Stimulated activated naive B cell treated with anti-CD40 and anti-IgM and Interleukin-4, amounts not matched to agents 10 μg/mL and 1 μg/mL and 100 μg/mL, for 72 hours (primary cell): ENCODE data around the gene ALDH1A1.
"Not testable (repeated sequence)": the region's sequence is repeated elsewhere in the genome, so short reads cannot be mapped to it uniquely, and the experiment has no call there.

ENCODE experiments used
- ATAC-seq, 2 donors: fragments of 150-1000 bp; cut with Tn5 transposase; replicated peaks; 2 replicates each; pipeline ENCODE4 v1.10.0; 2021; ENCODE audit warnings: moderate library complexity in 1 of 2
- DNase-seq: peaks from one replicate; pipeline ENCODE4 v3.0.0; 2021
- H3K27ac Mint-ChIP-seq: one replicate; pipeline ENCODE4 v1.8.0; 2022; ENCODE audit warnings: mild to moderate bottlenecking, mixed read lengths
- H3K27me3 Mint-ChIP-seq, 2 donors: one replicate each; pipeline ENCODE4 v1.8.0; 2022; ENCODE audit warnings: mixed read lengths in 2 of 2
- H3K36me3 Mint-ChIP-seq, 2 donors: one replicate each; pipeline ENCODE4 v1.8.0; 2022; ENCODE audit warnings: mixed read lengths in 2 of 2, mild to moderate bottlenecking in 1 of 2
- H3K4me1 Mint-ChIP-seq, 2 donors: one replicate each; pipeline ENCODE4 v1.8.0; 2022; ENCODE audit warnings: mixed read lengths in 2 of 2, mild to moderate bottlenecking in 1 of 2
- H3K4me3 Mint-ChIP-seq, 2 donors: one replicate each; pipeline ENCODE4 v1.8.0; 2022; ENCODE audit warnings: mild to moderate bottlenecking in 2 of 2, mixed read lengths in 2 of 2, moderate library complexity in 1 of 2
- H3K9me3 Mint-ChIP-seq, 2 donors: one replicate each; pipeline ENCODE4 v1.8.0; 2022; ENCODE audit warnings: mixed read lengths in 2 of 2, mild to moderate bottlenecking in 1 of 2

ALDH1A1 gene

DNA sequence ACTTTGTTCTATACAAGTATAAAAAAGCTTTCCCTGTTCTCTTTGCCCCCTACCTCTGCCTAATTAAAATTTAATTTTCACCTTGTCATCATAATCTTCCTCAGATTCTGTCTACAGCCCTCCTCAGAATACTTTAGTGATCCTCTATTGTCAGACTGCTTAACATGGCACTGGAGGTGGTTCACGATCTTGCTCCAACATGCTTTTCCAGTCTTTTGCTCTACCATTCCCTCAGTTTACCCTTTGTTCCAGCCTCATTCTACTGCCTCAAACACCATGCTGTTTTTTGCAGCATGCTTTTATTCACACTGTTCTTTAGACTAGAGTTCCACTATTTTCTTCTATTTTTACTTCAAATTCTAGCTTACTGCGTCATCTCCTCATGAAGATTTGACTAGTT, 10.4 kb downstream of the ALDH1A1 start:
- H3K4me3 Mint-ChIP-seq, result no peak overlapping the region
- DNase-seq (no peak), ATAC-seq (no peak)
- H3K27me3 Mint-ChIP-seq, result peaks cover 0 to 4% of the 10 kb centered on the region in 2 donors
- no peaks in the 10 kb centered on the region for H3K9me3 Mint-ChIP-seq
- H3K4me1 Mint-ChIP-seq, result no peaks in the 10 kb centered on the region
- no peaks in the 10 kb centered on the region for H3K36me3 Mint-ChIP-seq
- no peak overlapping the region for H3K27ac Mint-ChIP-seq

DNA sequence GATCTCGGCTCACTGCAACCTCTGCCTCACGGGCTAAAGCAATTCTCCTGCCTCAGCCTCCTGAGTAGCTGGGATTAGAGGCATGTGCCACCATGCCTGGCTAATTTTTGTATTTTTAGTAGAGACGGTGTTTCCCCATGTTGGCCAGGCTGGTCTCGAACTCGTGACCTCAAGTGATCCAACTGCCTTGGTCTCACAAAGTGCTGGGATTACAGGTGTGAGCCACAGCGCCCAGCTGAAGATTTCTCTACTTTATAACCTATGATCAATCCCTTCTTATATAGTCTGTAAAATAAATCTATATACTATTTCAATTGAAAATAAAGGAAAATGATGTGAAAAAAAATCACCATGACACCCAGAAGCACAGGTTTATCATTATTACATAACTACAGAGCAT, 13.3 kb downstream of the ALDH1A1 start:
- not testable (repeated sequence) for H3K27ac Mint-ChIP-seq, H3K27me3 Mint-ChIP-seq, H3K36me3 Mint-ChIP-seq, H3K4me3 Mint-ChIP-seq, DNase-seq, H3K4me1 Mint-ChIP-seq, H3K9me3 Mint-ChIP-seq, ATAC-seq

DNA sequence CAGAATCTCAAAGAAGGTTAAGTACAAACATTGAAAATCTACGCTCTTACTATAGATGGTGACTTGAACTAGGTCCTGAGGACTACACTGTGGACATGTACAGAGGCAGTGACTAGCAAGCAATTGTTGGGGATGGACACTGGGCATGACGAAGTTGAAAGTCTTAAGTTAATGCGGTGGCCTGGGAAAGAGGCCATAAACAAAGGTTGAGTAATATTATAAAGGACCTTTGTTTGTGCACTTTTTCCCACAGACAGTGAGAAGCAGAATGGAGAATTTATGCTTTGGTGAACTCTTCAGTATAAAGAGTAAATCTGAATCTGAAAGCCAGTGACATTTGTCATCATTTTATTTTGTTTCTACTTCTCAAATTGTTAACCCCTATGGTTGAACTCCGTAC, 15.3 kb downstream of the ALDH1A1 start:
- H3K9me3 Mint-ChIP-seq, result no peaks in the 10 kb centered on the region
- H3K36me3 Mint-ChIP-seq, result no peaks in the 10 kb centered on the region
- H3K27ac Mint-ChIP-seq, result no peak overlapping the region
- DNase-seq (no peak), ATAC-seq (no peak)
- H3K4me3 Mint-ChIP-seq, result no peak overlapping the region
- H3K27me3 Mint-ChIP-seq, result no peaks in the 10 kb centered on the region
- H3K4me1 Mint-ChIP-seq, result no peaks in the 10 kb centered on the region

DNA sequence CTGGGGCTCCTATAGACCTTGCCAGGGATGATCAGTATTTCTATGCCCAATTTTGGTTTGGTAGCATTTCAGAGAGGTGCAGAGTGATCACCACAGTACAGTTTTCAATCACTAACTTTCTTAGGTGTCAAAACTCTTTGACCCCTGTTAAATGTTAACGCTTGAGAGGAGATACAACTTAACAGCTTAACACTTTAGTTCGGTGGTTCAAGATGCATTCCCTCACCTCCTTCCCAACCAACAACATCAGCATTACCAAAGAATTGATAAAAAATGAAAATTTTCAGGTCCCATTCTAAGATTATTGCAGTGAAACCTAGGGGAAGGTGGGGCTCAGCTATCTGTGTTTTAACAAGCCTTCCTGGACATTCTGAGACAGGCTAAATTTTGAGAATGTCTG, 16.2 kb downstream of the ALDH1A1 start:
- H3K27ac Mint-ChIP-seq, result no peak overlapping the region
- H3K27me3 Mint-ChIP-seq, result no peaks in the 10 kb centered on the region
- no peaks in the 10 kb centered on the region for H3K36me3 Mint-ChIP-seq
- DNase-seq (no peak), ATAC-seq (no peak)
- no peak overlapping the region for H3K4me3 Mint-ChIP-seq
- H3K9me3 Mint-ChIP-seq, result no peaks in the 10 kb centered on the region
- H3K4me1 Mint-ChIP-seq, result no peaks in the 10 kb centered on the region

DNA sequence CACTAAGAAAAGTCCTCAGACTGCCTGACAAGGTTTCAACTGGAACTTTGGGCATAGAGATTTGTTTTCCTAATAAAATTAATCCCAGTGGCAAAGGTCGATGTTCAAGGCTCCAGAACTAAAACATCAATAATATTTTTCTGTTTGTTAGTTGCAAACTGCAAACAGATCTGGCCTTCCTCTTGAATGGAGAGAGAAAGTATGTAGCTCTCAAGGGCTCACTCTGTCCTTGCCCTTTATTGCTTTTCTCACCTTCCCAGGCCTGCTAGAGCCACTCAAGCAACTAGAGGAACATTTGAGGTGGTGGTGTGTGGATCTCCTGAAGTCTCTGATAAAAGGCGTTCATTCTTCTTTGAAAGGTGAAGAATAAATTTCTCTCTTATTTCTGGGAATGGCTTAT, 16.6 kb downstream of the ALDH1A1 start:
- Mint-ChIP-seq H3K9me3 (no peaks in the 10 kb centered on the region), H3K36me3 (no peaks in the 10 kb centered on the region), H3K27me3 (no peaks in the 10 kb centered on the region), H3K4me3 (no peak overlapping the region), H3K4me1 (no peaks in the 10 kb centered on the region), H3K27ac (no peak overlapping the region)
- ATAC-seq, result no peak
- DNase-seq, result no peak

DNA sequence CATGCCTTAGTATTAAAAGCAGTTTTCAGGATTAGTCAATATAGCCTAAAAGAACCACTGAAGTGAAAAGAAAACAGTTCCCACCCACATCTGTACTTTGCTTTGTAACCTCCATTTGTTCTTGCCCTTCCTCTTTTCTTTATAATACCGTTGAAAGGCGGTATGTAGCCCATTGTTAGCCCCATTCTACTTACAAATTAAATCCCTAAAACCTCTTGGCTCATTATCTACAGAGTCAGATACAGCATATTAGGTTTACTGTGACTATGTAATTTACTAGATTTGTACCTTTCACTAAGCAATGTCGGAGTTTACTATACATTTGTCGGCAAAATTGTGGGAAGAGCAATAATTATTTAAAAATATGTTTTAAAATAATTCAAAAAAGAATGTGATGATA, 17.3 kb downstream of the ALDH1A1 start:
- H3K27ac Mint-ChIP-seq, result no peak overlapping the region
- H3K4me3 Mint-ChIP-seq, result no peak overlapping the region
- H3K36me3 Mint-ChIP-seq, result no peaks in the 10 kb centered on the region
- no peaks in the 10 kb centered on the region for H3K9me3 Mint-ChIP-seq
- ATAC-seq, result no peak
- no peak for DNase-seq
- no peaks in the 10 kb centered on the region for H3K27me3 Mint-ChIP-seq
- H3K4me1 Mint-ChIP-seq, result no peaks in the 10 kb centered on the region

DNA sequence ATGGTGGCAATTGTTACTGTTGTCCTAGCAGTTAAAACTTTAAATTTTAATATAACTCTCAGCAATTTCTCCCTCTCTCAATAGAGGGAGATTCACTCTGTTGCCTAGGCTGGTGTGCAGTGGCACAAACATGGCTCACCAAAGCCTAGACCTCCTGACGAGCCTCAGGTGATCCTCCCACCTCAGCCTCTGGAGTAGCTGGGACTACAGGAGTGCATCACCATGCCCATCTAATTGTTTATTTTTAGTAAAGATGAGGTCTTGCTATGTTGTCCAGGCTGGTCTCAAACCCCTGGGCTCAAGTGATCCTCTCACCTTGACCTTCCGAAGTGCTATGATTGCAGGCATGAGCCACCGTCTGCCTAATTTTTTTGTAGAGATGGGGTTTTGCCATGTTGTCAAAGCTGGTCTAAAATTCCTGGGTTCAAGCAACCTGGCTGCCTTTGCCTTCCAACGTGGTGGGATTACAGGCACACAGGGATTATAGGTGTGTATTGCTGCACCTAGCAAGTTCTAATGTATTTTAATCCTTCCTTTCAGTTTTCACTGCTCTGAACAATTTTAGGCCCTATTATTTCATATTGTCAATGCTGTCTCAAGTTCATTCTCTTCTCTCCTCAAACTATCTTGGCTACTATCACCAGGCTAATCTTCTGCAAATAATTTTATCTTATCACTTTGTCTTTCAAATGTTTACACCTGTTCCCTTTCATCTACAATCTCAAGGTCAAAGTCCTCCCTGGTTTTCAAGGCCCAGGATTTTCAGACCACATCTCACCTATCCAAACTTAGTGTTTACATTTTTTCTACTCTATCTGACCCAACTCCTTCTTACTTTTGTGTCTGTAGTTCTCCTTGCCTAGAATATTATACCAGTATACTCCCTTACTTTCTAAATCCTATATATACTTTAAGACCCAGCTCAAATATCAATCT, 18.9 kb downstream of the ALDH1A1 start:
- Mint-ChIP-seq H3K27ac (no peak overlapping the region), H3K4me3 (no peak overlapping the region), H3K36me3 (no peaks in the 10 kb centered on the region), H3K27me3 (no peaks in the 10 kb centered on the region), H3K9me3 (no peaks in the 10 kb centered on the region), H3K4me1 (no peaks in the 10 kb centered on the region)
- no peak for ATAC-seq
- DNase-seq, result no peak

DNA sequence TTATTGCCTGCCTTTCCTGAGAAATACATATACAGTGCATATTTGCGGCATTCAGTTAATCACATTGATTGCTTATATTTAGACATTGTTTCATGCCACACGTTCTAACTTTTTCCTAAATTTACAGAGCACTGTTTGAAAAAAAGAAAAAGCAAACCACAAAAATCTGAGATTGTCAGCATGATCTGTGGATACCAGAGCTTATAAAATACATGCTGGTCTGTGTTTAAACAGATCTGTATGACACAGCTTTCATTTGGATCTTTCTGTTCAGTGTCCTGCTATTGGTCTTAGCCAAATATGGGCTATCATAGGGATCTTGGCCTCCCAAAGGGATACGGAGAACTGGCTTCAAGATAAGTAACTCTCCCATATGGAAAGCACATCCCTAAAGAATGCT, 20.2 kb downstream of the ALDH1A1 start:
- ATAC-seq (no peak), DNase-seq (no peak)

DNA sequence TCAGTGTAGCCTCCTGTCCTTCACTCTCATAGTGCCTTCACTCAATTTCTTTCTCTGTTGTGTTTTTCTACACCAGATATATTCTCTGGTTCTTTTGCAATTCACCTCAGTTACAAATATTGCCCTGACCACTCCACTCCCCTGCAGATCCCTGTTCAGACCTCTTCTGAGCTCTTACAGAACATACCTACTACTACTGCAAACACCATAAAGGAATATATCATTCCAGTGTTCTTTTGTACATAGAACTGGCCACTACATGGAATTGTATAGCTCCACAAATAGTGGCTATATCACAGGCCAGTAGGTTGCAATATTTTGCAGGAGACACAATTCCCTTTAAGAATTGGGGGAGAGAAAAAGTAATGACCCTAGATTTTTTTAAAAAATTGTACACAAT, 21.0 kb downstream of the ALDH1A1 start:
- no peaks in the 10 kb centered on the region for H3K4me1 Mint-ChIP-seq
- no peaks in the 10 kb centered on the region for H3K9me3 Mint-ChIP-seq

More for the DNA sequence above, 20.2 kb downstream of the ALDH1A1 start:
- H3K27ac Mint-ChIP-seq, result no peak overlapping the region
- no peaks in the 10 kb centered on the region for H3K27me3 Mint-ChIP-seq
- H3K9me3 Mint-ChIP-seq, result no peaks in the 10 kb centered on the region
- H3K4me1 Mint-ChIP-seq, result no peaks in the 10 kb centered on the region
- H3K36me3 Mint-ChIP-seq, result no peaks in the 10 kb centered on the region
- no peak overlapping the region for H3K4me3 Mint-ChIP-seq

DNA sequence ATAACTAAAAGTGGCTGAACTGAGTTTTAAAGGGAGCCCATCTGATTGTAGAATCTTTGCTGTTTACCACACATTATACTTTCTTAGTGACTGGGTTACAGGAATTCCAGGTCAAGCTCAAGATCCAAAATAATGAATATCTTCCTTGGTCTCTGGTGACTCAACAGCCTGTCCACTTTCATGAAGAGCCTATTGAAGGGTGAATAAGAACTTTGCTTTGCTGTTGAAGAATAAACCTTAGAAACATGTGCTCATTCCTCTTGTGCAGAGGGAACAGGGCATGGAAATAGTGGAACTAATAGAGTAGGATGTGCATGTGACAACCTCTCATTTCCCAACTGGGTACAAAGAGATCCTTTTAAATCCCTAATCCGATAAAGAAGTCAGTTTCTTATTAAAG, 21.4 kb downstream of the ALDH1A1 start:
- no peak overlapping the region for H3K27ac Mint-ChIP-seq
- no peak for ATAC-seq
- no peak overlapping the region for H3K4me3 Mint-ChIP-seq
- no peaks in the 10 kb centered on the region for H3K27me3 Mint-ChIP-seq
- H3K36me3 Mint-ChIP-seq, result no peaks in the 10 kb centered on the region
- DNase-seq, result no peak
- H3K9me3 Mint-ChIP-seq, result no peaks in the 10 kb centered on the region
- H3K4me1 Mint-ChIP-seq, result no peaks in the 10 kb centered on the region

More for the DNA sequence above, 21.0 kb downstream of the ALDH1A1 start:
- Mint-ChIP-seq H3K36me3 (no peaks in the 10 kb centered on the region), H3K4me3 (no peak overlapping the region), H3K27ac (no peak overlapping the region), H3K27me3 (no peaks in the 10 kb centered on the region)
- no peak for DNase-seq
- no peak for ATAC-seq

DNA sequence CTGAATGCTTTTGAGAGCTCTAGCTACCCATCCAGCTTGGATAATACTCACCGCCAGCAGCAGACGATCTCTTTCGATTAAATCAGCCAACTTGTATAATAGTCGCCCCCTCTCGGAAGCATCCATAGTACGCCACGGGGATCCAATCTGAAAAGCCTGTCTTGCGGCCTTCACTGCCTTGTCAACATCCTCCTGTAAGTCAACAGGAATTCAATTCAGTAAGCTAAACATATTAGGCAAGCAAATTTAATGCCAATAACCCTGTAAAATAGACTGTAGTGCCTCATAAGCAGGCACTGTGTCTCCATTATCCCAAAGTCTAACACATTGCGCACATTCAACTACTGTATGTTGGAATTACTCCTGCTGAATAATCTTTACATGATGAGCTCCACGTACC, 22.0 kb downstream of the ALDH1A1 start:
- DNase-seq (no peak), ATAC-seq (no peak)
- no peak overlapping the region for H3K4me3 Mint-ChIP-seq
- H3K36me3 Mint-ChIP-seq, result no peaks in the 10 kb centered on the region
- H3K4me1 Mint-ChIP-seq, result no peaks in the 10 kb centered on the region
- H3K27me3 Mint-ChIP-seq, result no peaks in the 10 kb centered on the region
- H3K27ac Mint-ChIP-seq, result no peak overlapping the region
- H3K9me3 Mint-ChIP-seq, result no peaks in the 10 kb centered on the region

DNA sequence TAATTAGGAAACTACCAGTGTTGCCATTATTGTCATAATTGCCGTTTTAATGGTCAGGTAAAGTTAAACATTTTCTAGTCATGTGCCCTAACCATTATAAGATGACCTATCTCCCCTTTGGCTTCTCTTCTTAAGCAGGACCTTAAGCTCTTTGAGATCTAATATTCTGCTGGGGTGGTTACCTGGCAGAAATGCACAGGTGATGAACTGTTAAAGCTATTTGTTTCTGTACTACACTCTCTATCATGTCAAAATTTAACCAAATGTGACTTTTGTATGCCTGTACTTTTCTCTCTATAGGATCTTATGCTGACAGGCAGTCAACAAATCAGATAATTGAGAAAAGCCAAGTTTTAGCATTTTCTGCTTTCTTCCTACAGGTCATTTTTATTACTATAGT, 23.3 kb downstream of the ALDH1A1 start:
- no peaks in the 10 kb centered on the region for H3K9me3 Mint-ChIP-seq
- no peaks in the 10 kb centered on the region for H3K36me3 Mint-ChIP-seq
- ATAC-seq, result no peak
- no peaks in the 10 kb centered on the region for H3K4me1 Mint-ChIP-seq
- H3K27me3 Mint-ChIP-seq, result no peaks in the 10 kb centered on the region
- no peak overlapping the region for H3K4me3 Mint-ChIP-seq
- no peak for DNase-seq
- no peak overlapping the region for H3K27ac Mint-ChIP-seq

DNA sequence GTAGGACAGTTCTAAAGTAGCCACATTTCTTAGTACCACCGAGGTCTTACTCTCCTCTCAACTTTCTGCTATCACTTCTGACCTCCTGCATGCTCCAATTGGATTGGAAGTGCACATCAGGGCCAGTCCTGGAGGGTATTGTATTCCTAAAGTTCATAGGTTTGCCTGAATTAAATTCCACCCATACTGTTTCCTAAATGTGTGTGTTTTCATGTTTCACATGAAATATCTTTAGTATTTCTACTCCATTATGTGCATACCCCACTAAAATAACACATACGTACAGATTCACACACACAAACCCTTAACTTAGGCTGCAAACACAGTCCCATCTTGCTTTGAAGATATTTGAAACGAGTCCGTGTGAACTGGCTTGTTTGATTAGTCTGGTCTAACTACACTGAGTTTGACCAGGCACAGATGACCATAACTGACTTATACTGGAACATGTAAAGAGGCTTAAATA, 24.8 kb downstream of the ALDH1A1 start:
- Mint-ChIP-seq H3K27me3 (no peaks in the 10 kb centered on the region), H3K36me3 (no peaks in the 10 kb centered on the region), H3K27ac (no peak overlapping the region), H3K4me3 (no peak overlapping the region), H3K4me1 (no peaks in the 10 kb centered on the region), H3K9me3 (no peaks in the 10 kb centered on the region)
- ATAC-seq (no peak), DNase-seq (no peak)

DNA sequence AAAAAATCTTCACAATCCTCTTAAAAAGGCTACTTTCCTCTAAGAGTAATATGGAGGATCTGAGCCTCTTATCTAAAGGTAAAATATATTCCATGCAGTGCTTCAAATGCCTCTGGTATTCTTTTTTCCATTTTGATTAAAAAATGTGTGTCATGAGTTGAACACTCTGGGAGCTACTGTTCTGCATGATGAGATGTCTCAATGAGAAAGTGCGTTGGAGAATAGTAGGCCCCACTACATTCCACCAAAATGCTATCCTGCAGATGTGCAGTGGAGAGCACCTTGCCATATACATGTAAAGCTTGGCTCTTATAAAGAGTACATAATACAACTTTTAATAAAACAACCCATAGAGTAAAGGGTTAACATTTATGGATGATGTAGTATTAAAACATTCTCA, 26.3 kb downstream of the ALDH1A1 start:
- Mint-ChIP-seq H3K4me1 (no peaks in the 10 kb centered on the region), H3K27ac (no peak overlapping the region), H3K27me3 (no peaks in the 10 kb centered on the region), H3K4me3 (no peak overlapping the region), H3K36me3 (no peaks in the 10 kb centered on the region), H3K9me3 (no peaks in the 10 kb centered on the region)
- ATAC-seq, result no peak
- DNase-seq, result no peak

DNA sequence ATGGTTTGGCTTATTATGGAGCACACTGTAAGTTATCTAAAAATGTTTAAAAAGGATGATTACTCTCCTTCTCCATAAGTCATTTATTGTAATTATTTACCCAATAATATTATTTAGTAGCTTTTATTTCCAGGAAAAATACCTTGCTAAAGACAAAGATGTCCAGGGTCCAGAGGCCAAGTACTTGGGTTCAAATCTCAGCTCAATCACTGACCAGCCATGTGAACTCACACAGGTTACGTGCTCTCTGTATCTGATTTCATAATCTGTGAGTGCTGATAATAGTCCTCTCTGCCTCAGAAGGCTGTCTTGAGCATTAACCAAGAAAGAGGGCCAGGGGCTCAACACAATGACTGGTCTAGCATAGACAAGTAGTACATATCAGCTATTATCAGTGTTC, 27.0 kb downstream of the ALDH1A1 start:
- Mint-ChIP-seq H3K9me3 (no peaks in the 10 kb centered on the region), H3K27ac (no peak overlapping the region), H3K4me3 (no peak overlapping the region), H3K36me3 (no peaks in the 10 kb centered on the region), H3K27me3 (no peaks in the 10 kb centered on the region), H3K4me1 (no peaks in the 10 kb centered on the region)
- DNase-seq, result no peak
- ATAC-seq, result no peak
